Chondrocyte (in vitro differentiated cells): ENCODE data around the gene LHX6. TPM values are rescaled to one million over a fixed set of nuclear protein-coding genes. Genes with fewer than 3 reads are reported as not detected.

Experiments
- DNase-seq: peaks from one replicate; pipeline ENCODE4 v3.0.0; 2021; ENCODE audit warnings: mixed read lengths, low spot score
- H3K27ac Mint-ChIP-seq: one replicate; pipeline ENCODE4 v1.8.0; 2021; ENCODE audit warnings: mild to moderate bottlenecking, moderate library complexity, mixed read lengths; ENCODE audit not compliant: unreplicated experiment
- H3K27me3 Mint-ChIP-seq: 2 replicates; pipeline ENCODE4 v1.8.0; 2021; ENCODE audit warnings: low read depth, mixed read lengths
- H3K36me3 Mint-ChIP-seq: 2 replicates; pipeline ENCODE4 v1.8.0; 2021; ENCODE audit warnings: low read depth, mixed read lengths
- H3K4me1 Mint-ChIP-seq: 2 replicates; pipeline ENCODE4 v1.8.0; 2021; ENCODE audit warnings: low read depth, mild to moderate bottlenecking, mixed read lengths
- H3K4me3 Mint-ChIP-seq: one replicate; pipeline ENCODE4 v1.8.0; 2021; ENCODE audit warnings: mild to moderate bottlenecking, moderate library complexity, mixed read lengths; ENCODE audit not compliant: unreplicated experiment
- H3K9me3 Mint-ChIP-seq: 2 replicates; pipeline ENCODE4 v1.8.0; 2021; ENCODE audit warnings: low read depth, mixed read lengths
- total RNA-seq: library from RNA; stranded (reverse); gene quantifications from 3 replicates; pipeline ENCODE4 v1.2.1, GENCODE V29; 2021
- TF ChIP-seq, protein P1 (sequence below): fragments of 200-600 bp; sonication (generic); IDR thresholded peaks from 2 replicates; pipeline ENCODE4 v1.5.0; 2021; ENCODE audit warnings: antibody characterized with exemption, mild to moderate bottlenecking, moderate library complexity

Gene LHX6
- total RNA-seq, 1 donor from 2014 or later, result not detected

DNA sequence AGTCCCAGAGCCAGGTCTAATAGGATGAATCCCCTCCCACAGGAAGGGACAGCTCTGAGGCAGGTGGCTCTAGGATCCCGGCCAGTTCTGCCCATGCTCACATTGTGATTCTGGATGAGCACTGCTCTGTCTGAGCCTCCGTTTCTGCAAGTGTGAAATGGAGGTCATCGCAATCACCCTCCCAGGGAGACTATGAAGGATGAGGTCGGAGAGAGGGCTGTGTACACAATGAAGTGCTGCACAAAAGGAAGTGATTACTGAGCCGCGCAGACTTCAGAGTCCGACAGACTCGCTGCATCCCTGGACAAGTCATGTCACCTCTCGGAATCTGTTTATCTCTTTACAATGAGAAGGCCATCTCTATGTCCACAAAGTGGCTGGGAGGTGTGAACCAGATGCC, 21.7 kb downstream of the LHX6 start:
- H3K27ac Mint-ChIP-seq, result no peak overlapping the region
- TF ChIP-seq, protein P1, sequence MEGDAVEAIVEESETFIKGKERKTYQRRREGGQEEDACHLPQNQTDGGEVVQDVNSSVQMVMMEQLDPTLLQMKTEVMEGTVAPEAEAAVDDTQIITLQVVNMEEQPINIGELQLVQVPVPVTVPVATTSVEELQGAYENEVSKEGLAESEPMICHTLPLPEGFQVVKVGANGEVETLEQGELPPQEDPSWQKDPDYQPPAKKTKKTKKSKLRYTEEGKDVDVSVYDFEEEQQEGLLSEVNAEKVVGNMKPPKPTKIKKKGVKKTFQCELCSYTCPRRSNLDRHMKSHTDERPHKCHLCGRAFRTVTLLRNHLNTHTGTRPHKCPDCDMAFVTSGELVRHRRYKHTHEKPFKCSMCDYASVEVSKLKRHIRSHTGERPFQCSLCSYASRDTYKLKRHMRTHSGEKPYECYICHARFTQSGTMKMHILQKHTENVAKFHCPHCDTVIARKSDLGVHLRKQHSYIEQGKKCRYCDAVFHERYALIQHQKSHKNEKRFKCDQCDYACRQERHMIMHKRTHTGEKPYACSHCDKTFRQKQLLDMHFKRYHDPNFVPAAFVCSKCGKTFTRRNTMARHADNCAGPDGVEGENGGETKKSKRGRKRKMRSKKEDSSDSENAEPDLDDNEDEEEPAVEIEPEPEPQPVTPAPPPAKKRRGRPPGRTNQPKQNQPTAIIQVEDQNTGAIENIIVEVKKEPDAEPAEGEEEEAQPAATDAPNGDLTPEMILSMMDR, result no peak
- no peaks in the 10 kb centered on the region for H3K36me3 Mint-ChIP-seq
- peaks cover 33% of the 10 kb centered on the region for H3K27me3 Mint-ChIP-seq
- peaks cover 21% of the 10 kb centered on the region for H3K4me1 Mint-ChIP-seq
- H3K4me3 Mint-ChIP-seq, result no peak overlapping the region
- no peak for DNase-seq
- no peaks in the 10 kb centered on the region for H3K9me3 Mint-ChIP-seq

GRCh38 chr9:122206118-122207046, 22.4 kb downstream of the LHX6 start:
- Mint-ChIP-seq H3K4me1 (peaks cover 28% of the 10 kb centered on the region), H3K36me3 (no peaks in the 10 kb centered on the region), H3K9me3 (no peaks in the 10 kb centered on the region), H3K27ac (no peak overlapping the region), H3K27me3 (peaks cover 26% of the 10 kb centered on the region), H3K4me3 (no peak overlapping the region)
- TF ChIP-seq, protein P1, result no peak
- peak; percentile 86 for DNase-seq

DNA sequence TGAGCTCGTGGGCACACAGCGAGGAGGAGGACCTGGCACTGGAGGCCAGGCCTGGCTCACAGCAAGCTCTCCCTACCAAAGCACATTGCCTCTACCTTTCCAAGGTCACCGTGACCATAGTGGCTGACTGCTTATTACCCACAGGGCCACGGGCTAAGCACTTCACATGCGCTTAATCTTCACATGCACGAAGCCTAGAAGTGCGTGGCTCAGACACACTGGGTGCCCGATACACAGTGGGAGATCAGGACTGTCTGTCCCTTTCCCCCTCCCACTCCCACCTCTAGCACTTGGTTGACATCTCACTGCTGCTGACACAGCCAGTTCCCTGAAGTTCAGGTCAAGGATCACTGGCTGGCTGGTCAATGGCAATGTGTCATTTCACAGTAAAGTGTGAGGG, 23.6 kb downstream of the LHX6 start:
- no peaks in the 10 kb centered on the region for H3K36me3 Mint-ChIP-seq
- TF ChIP-seq, protein P1, result no peak
- H3K27me3 Mint-ChIP-seq, result peaks cover 15% of the 10 kb centered on the region
- DNase-seq, result no peak
- no peak overlapping the region for H3K27ac Mint-ChIP-seq
- H3K4me3 Mint-ChIP-seq, result no peak overlapping the region
- peaks cover 33% of the 10 kb centered on the region for H3K4me1 Mint-ChIP-seq
- no peaks in the 10 kb centered on the region for H3K9me3 Mint-ChIP-seq

DNA sequence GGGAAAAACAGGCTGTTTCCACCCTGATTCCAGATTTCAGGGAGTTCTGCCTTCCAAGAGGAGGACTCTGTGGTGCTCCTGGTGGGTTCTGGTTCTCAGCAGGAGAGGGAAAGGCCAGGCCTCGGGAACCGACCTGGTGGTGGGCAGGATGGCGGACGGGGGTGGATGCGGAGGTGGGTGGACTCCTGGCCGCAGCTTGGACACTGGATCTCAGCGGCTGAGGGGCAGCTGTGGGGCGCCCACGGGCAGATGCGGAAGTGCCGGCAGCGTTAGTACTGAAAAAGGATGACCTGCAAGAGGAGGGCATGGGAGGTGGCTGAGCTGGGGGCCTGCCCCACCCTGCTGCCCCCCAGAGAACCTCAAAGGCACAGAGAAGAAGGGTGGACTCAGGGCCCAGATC, 24.3 kb downstream of the LHX6 start:
- peaks cover 33% of the 10 kb centered on the region for H3K4me1 Mint-ChIP-seq
- DNase-seq, result no peak
- H3K27ac Mint-ChIP-seq, result no peak overlapping the region
- H3K4me3 Mint-ChIP-seq, result no peak overlapping the region
- no peaks in the 10 kb centered on the region for H3K9me3 Mint-ChIP-seq
- TF ChIP-seq, protein P1, result no peak
- H3K27me3 Mint-ChIP-seq, result peaks cover 13% of the 10 kb centered on the region
- H3K36me3 Mint-ChIP-seq, result no peaks in the 10 kb centered on the region

DNA sequence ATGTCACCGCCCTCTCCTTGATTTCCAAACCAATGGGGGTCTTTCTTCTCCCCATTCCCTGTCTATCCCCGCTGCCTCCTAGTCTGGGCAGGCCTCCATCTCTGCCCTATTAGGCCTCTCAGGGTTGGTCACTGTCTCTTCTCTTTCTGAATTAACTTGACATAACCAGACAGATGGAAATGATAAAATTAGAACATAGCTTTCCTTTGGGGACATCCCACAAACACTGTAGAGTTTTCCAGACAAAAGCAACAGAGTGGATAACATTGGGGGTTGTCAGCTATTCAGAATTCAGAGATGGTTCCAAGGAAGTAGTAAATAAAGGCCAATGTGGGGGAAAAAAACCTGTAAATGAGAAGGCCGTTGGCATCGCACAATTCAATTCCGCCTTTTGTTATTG, 24.7 kb downstream of the LHX6 start:
- no peak overlapping the region for H3K4me3 Mint-ChIP-seq
- H3K36me3 Mint-ChIP-seq, result no peaks in the 10 kb centered on the region
- H3K27ac Mint-ChIP-seq, result no peak overlapping the region
- no peak for DNase-seq
- H3K27me3 Mint-ChIP-seq, result peaks cover 12% of the 10 kb centered on the region
- TF ChIP-seq, protein P1, result no peak
- peaks cover 33% of the 10 kb centered on the region for H3K4me1 Mint-ChIP-seq
- H3K9me3 Mint-ChIP-seq, result no peaks in the 10 kb centered on the region
